Measurements from ENCODE around the gene TPGS1.
A peak's percentile ranks its signal among the peaks of the same experiment; 100 is the strongest.

The TPGS1 gene

DNA sequence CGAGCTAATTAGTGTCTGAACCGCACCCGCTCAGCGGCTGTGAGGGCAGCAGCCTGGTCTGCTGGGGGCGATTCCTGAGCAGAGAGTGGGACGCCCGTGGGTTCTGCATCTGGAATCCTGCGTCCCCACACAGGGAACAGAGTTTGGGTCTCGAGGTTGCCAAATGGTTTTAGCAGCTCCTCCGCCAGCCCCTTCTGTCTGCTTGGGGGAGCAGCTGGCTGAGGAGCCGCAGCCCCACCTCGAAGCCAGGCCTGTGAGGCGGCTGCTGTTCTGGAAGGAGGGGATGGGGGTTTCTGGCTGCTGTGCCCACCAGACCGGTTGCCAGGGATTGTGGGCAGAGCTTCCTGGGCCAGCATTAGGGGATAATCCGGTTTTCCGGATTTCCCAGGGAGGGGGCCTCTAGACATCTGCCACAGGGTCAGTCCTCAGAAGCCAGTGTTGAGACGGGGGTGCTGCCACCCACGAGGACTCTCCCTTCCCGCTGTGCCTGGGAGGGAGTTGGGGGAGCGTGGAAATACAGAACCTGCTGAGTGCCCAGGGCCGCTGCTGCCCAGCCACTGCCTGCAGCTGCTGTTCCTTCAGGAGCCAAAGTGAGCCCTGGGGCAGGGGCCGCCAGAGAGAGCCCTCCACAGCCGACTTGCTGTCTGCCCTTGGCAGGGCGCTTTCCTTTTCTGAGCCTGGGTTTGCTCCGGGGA lies 26.2 kb downstream of the TPGS1 start:
- peaks cover 40% of the 10 kb centered on the region for H3K79me2 ChIP-seq
- peak overlapping the region; percentile 73 for H3K9ac ChIP-seq
- H3K36me3 ChIP-seq (ENCODE audit: control insufficient read depth, insufficient read depth, low read length) = no peaks in the 10 kb centered on the region
- H3K4me3 ChIP-seq (ENCODE audit: low read depth, low read length) = peak overlapping the region; percentile 86
- H3K4me1 ChIP-seq = peaks cover 9% of the 10 kb centered on the region
- no peak for TF ChIP-seq CTCF (IDR thresholded peaks at IDR 0.05)
- H3K27me3 ChIP-seq (ENCODE audit: control insufficient read depth, insufficient read depth, low read length) = no peaks in the 10 kb centered on the region
- H3K4me2 ChIP-seq (ENCODE audit: low read length) = peak overlapping the region; percentile 98
- H3K9me3 ChIP-seq (ENCODE audit: control insufficient read depth, low read length) = no peaks in the 10 kb centered on the region
- H3K27ac ChIP-seq = peak overlapping the region; percentile 79
- peak overlapping the region; percentile 68 for H2AFZ ChIP-seq

- H2AFZ ChIP-seq = no peak overlapping the region
- H3K4me1 ChIP-seq = peaks cover 9% of the 10 kb centered on the region
- peaks cover 40% of the 10 kb centered on the region for H3K79me2 ChIP-seq
- H3K9ac ChIP-seq = no peak overlapping the region
- H3K27ac ChIP-seq = no peak overlapping the region
- no peaks in the 10 kb centered on the region for H3K27me3 ChIP-seq (ENCODE audit: control insufficient read depth, insufficient read depth, low read length)
- no peak overlapping the region for H3K4me3 ChIP-seq (ENCODE audit: low read depth, low read length)
- no peaks in the 10 kb centered on the region for H3K9me3 ChIP-seq (ENCODE audit: control insufficient read depth, low read length)
- no peak for TF ChIP-seq CTCF (IDR thresholded peaks at IDR 0.05)
- H3K36me3 ChIP-seq (ENCODE audit: control insufficient read depth, insufficient read depth, low read length) = no peaks in the 10 kb centered on the region
- H3K4me2 ChIP-seq (ENCODE audit: low read length) = peak overlapping the region; percentile 98
Measured at GRCh38 chr19:534088-534487, 26.8 kb downstream of the TPGS1 start.

DNA sequence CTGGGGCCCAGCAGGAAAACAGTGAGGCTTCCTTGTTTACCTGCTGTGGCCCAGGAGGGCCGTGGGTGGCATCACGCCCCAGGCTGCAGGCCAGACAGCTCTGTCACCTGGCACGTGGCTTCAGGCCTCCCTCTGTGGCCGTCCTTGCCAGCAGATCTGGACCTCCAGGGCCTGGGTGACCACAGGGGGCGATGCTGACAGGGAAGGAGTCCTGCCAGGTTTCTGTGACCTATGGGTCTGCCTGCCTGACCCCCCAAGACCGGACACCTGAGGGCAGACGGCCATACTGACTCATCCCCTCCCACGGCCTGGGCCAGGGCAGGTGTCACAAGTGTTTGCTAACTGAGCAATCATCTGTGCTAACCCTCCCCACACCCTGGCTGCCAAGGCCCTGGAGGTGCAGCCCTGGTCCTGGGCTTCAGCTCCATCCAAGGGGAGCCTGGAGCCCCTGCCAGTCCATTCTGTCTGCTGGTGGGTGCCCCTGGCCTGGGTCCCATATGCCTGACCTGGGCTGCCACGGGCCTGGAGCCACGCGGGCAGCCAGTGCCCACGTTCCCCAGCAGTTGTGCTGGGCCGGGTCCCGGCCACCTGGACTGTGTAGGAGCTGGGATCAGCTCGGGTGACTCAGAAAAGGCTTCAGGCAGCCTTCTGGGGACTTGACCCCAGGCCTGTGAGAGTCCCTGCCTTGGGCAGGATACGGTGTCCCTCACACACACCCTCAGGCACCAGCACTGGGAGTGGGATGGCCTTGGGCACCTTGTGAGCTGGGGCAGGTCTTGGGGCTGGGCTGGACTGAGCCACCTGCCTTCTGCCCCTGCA lies 27.9 kb downstream of the TPGS1 start:
- Histone ChIP-seq H2AFZ (no peak overlapping the region), H3K4me1 (peaks cover 9% of the 10 kb centered on the region), H3K4me3 (ENCODE audit: low read depth, low read length) (no peak overlapping the region), H3K4me2 (ENCODE audit: low read length) (no peak overlapping the region), H3K9me3 (ENCODE audit: control insufficient read depth, low read length) (no peaks in the 10 kb centered on the region), H3K79me2 (peaks cover 40% of the 10 kb centered on the region), H3K36me3 (ENCODE audit: control insufficient read depth, insufficient read depth, low read length) (no peaks in the 10 kb centered on the region), H3K9ac (no peak overlapping the region), H3K27ac (no peak overlapping the region), H3K27me3 (ENCODE audit: control insufficient read depth, insufficient read depth, low read length) (no peaks in the 10 kb centered on the region)
- TF ChIP-seq CTCF (IDR thresholded peaks at IDR 0.05) = no peak

GRCh38 chr19:536031-536880 lies 29.0 kb downstream of the TPGS1 start:
- peaks cover 9% of the 10 kb centered on the region for H3K4me1 ChIP-seq
- H3K9ac ChIP-seq = no peak overlapping the region
- no peaks in the 10 kb centered on the region for H3K27me3 ChIP-seq (ENCODE audit: control insufficient read depth, insufficient read depth, low read length)
- no peak for TF ChIP-seq CTCF (IDR thresholded peaks at IDR 0.05)
- H3K36me3 ChIP-seq (ENCODE audit: control insufficient read depth, insufficient read depth, low read length) = no peaks in the 10 kb centered on the region
- no peaks in the 10 kb centered on the region for H3K9me3 ChIP-seq (ENCODE audit: control insufficient read depth, low read length)
- H3K27ac ChIP-seq = no peak overlapping the region
- H3K4me3 ChIP-seq (ENCODE audit: low read depth, low read length) = no peak overlapping the region
- H3K79me2 ChIP-seq = peaks cover 40% of the 10 kb centered on the region
- H3K4me2 ChIP-seq (ENCODE audit: low read length) = no peak overlapping the region
- H2AFZ ChIP-seq = no peak overlapping the region

Data from parathyroid adenoma (tissue), 2 donors.